A549 (cell line): ENCODE results near the gene FAM107A. TPM values are rescaled to one million over a fixed set of nuclear protein-coding genes. Genes with fewer than 3 reads are reported as not detected.

Source experiments
- ATAC-seq, 2 experiments: fragments of 200-7000 bp in 1 of 2; fragments of >200 bp in 1 of 2; cut with Nextera tagmentation in 1 of 2; cut with Tn5 transposase in 1 of 2; 3 replicates each; pipeline versions ENCODE4 v1.8.0 to v1.9.1; 2018 to 2020; ENCODE audit warnings: mild to moderate bottlenecking in 1 of 2, moderate library complexity in 1 of 2
- CTCF ChIA-PET: fragments of 300-600 bp; sonication (Branson Sonifier 250); formaldehyde crosslinking; extraction: SDS; loops from one replicate; lab custom pipeline; 2021; ENCODE audit warnings: antibody characterized with exemption, inconsistent platforms; lab: Yijun Ruan, JAX
- POLR2A ChIA-PET: fragments of 350-600 bp; formaldehyde crosslinking; extraction: SDS; loops from one replicate; lab custom pipeline; 2021; ENCODE audit warnings: antibody characterized with exemption, inconsistent platforms; lab: Yijun Ruan, JAX
- DNase-seq, 2 experiments: peaks; one replicate each; pipeline versions ENCODE4 v3.0.0 to v3.0.0-alpha.2; 2011 to 2016; ENCODE audit warnings: low read depth in 1 of 2, low spot score in 1 of 2
- FAIRE-seq: peaks from 2 replicates; lab custom pipeline; 2011; peaks lifted over from hg19 to GRCh38; lab: Jason Lieb, UNC
- H3K27ac ChIP-seq, 2 experiments: fragments of >200 bp; sonication (Bioruptor Twin); formaldehyde crosslinking; 3 replicates each; pipeline ENCODE4 v1.5.1; 2016 to 2017
- H3K4me1 ChIP-seq: fragments of >200 bp; sonication (Bioruptor Twin); formaldehyde crosslinking; 3 replicates; pipeline ENCODE4 v1.6.1; 2016
- H3K4me2 ChIP-seq: fragments of >200 bp; sonication (Bioruptor Twin); formaldehyde crosslinking; 3 replicates; pipeline ENCODE4 v1.6.1; 2016
- H3K4me3 ChIP-seq: fragments of >200 bp; sonication (Bioruptor Twin); formaldehyde crosslinking; 3 replicates; pipeline ENCODE4 v1.5.1; 2016
- H3K9me3 ChIP-seq: fragments of >200 bp; sonication (Bioruptor Twin); formaldehyde crosslinking; 3 replicates; pipeline ENCODE4 v1.6.1; 2016
- ATOH8 ChIP-seq: fragments of 250-450 bp; sonication (Bioruptor Pico); IDR thresholded peaks from 2 replicates; pipeline ENCODE4 v1.5.0; 2020; ENCODE audit warnings: low read depth, mild to moderate bottlenecking, moderate library complexity
- BHLHE40 ChIP-seq: IDR thresholded peaks from 2 replicates; pipeline ENCODE4 v1.6.1; 2012; ENCODE audit warnings: low read depth, low read length, inconsistent platforms
- CBX8 ChIP-seq: fragments of 200-600 bp; sonication (generic); IDR thresholded peaks from 2 replicates; pipeline ENCODE4 v1.6.1; 2016
- CHD2 ChIP-seq: fragments of 150-350 bp; IDR thresholded peaks from 2 replicates; pipeline ENCODE4 v1.6.1; 2014; ENCODE audit warnings: low read length; ENCODE audit not compliant: partially characterized antibody
- CHD4 ChIP-seq: fragments of 200-600 bp; sonication (generic); IDR thresholded peaks from 2 replicates; pipeline ENCODE4 v1.6.1; 2016; ENCODE audit warnings: antibody characterized with exemption, mild to moderate bottlenecking, borderline replicate concordance
- CTCF ChIP-seq: fragments of >200 bp; sonication (Bioruptor Twin); formaldehyde crosslinking; IDR thresholded peaks from 3 replicates; pipeline ENCODE4 v1.5.1; 2016
- E2F6 ChIP-seq: IDR thresholded peaks from 2 replicates; pipeline ENCODE4 v1.6.1; 2012; ENCODE audit warnings: low read depth, borderline replicate concordance
- ELK1 ChIP-seq: fragments of 150-350 bp; IDR thresholded peaks from 2 replicates; pipeline ENCODE4 v1.6.1; 2014; ENCODE audit warnings: low read depth, mild to moderate bottlenecking, low read length
- ESRRA ChIP-seq: fragments of 150-350 bp; IDR thresholded peaks from 2 replicates; pipeline ENCODE4 v1.6.1; 2014; ENCODE audit warnings: mild to moderate bottlenecking, low read length, borderline replicate concordance
- FOSB ChIP-seq: fragments of 250-450 bp; sonication (Bioruptor Pico); IDR thresholded peaks from 2 replicates; pipeline ENCODE4 v1.5.0; 2020; ENCODE audit warnings: mild to moderate bottlenecking, moderate library complexity
- FOXS1 ChIP-seq: fragments of 250-450 bp; sonication (Bioruptor Pico); IDR thresholded peaks from 2 replicates; pipeline ENCODE4 v1.5.0; 2020; ENCODE audit warnings: mild to moderate bottlenecking, moderate library complexity
- HOXB13 ChIP-seq: fragments of 250-450 bp; sonication (Bioruptor Pico); IDR thresholded peaks from 2 replicates; pipeline ENCODE4 v1.5.0; 2020; ENCODE audit warnings: low read depth, mild to moderate bottlenecking, moderate library complexity
- HOXB5 ChIP-seq: fragments of 250-450 bp; sonication (Bioruptor Pico); IDR thresholded peaks from 2 replicates; pipeline ENCODE4 v1.5.0; 2020; ENCODE audit warnings: mild to moderate bottlenecking, moderate library complexity
- JUNB ChIP-seq: fragments of >200 bp; sonication (Bioruptor Twin); formaldehyde crosslinking; IDR thresholded peaks from 2 replicates; pipeline ENCODE4 v1.6.1; 2016
- KDM5A ChIP-seq: fragments of 200-600 bp; sonication (generic); IDR thresholded peaks from 2 replicates; pipeline ENCODE4 v1.6.1; 2016; ENCODE audit warnings: antibody characterized with exemption, mild to moderate bottlenecking
- MAX ChIP-seq: IDR thresholded peaks from 2 replicates; pipeline ENCODE4 v1.6.1; 2012
- MAZ ChIP-seq: fragments of 150-350 bp; IDR thresholded peaks from 2 replicates; pipeline ENCODE4 v1.6.1; 2014; ENCODE audit warnings: antibody characterized with exemption, low read depth, low read length, borderline replicate concordance
- MYC ChIP-seq: IDR thresholded peaks from 2 replicates; pipeline ENCODE4 v1.6.1; 2012; ENCODE audit warnings: mild to moderate bottlenecking, inconsistent platforms, low read length, improper control_type of control experiment, borderline replicate concordance
- NFE2L2 ChIP-seq: fragments of 150-350 bp; conservative IDR thresholded peaks from 2 replicates; pipeline ENCODE4 v1.6.1; 2014; ENCODE audit warnings: low read length
- RAD21 ChIP-seq, 2 experiments: fragments of >200 bp in 1 of 2; sonication (Bioruptor Twin) in 1 of 2; formaldehyde crosslinking in 1 of 2; IDR thresholded peaks in 1 of 2; conservative IDR thresholded peaks in 1 of 2; 2 replicates in 1 of 2; 3 replicates in 1 of 2; pipeline ENCODE4 v1.6.1; 2012 to 2018; ENCODE audit warnings: inconsistent platforms in 1 of 2
- RFX5 ChIP-seq: fragments of 450-650 bp; IDR thresholded peaks from 2 replicates; pipeline ENCODE4 v1.7.1; 2014; ENCODE audit warnings: antibody characterized with exemption, mild to moderate bottlenecking, moderate library complexity
- SREBF2 ChIP-seq: fragments of 450-650 bp; IDR thresholded peaks from 2 replicates; pipeline ENCODE4 v1.6.1; 2014; ENCODE audit warnings: mild to moderate bottlenecking, moderate library complexity
- ZC3H11A ChIP-seq: fragments of 450-650 bp; IDR thresholded peaks from 2 replicates; pipeline ENCODE4 v1.6.1; 2014; ENCODE audit warnings: antibody characterized with exemption, mild to moderate bottlenecking
- ZFP36 ChIP-seq: fragments of 450-650 bp; IDR thresholded peaks from 2 replicates; pipeline ENCODE4 v1.6.1; 2014; ENCODE audit warnings: borderline replicate concordance; ENCODE audit not compliant: partially characterized antibody
- WGBS: methylation state at CpG from one replicate; pipeline ENCODE4 v1.1.6; 2017; ENCODE audit errors: missing lambda C conversion rate; 5-methylcytosine and 5-hydroxymethylcytosine counted together
- polyA plus RNA-seq, 4 experiments: library from polyadenylated mRNA; depleted of rRNA in 3 of 4; stranded (reverse); fragments of >200 nt; fragmentation: RNase III in 1 of 4; extraction: RNeasy Plus Mini Kit Qiagen cat#74134 plus additional on column Dnase treatment in 1 of 4; gene quantifications; 2 replicates in 3 of 4; 3 replicates in 1 of 4; pipeline ENCODE4 v1.2.3, GENCODE V29; 2011 to 2017

Gene FAM107A
- polyA plus RNA-seq, 2 of the 4 experiments (the other 2 are of a cell fraction): 0.04 TPM; not detected in 1

GRCh38 chr3:58586776-58587192, 9.6 kb upstream of the FAM107A start:
- no peaks in the 10 kb centered on the region for H3K9me3 ChIP-seq
- no peak for FAIRE-seq
- no peak overlapping the region for H3K4me3 ChIP-seq
- no peak overlapping the region for H3K4me2 ChIP-seq
- no peak overlapping the region for H3K27ac ChIP-seq
- CTCF ChIA-PET: interaction anchor here (0.7 to 2.3 kb wide), 3 partner anchors 19 to 43 kb away, joined by 3 to 9 read pairs (median 4); no protein-coding TSS in a partner anchor
- H3K4me1 ChIP-seq: 0 out of 3 replicates have a peak, but pooled peaks cover 5% of the 10 kb centered on the region
- ATAC-seq: no peak
- whole genome bisulfite sequencing: 85% methylated on average over 36 of the region's 44 CpGs
- TF ChIP-seq ZFP36 (no peak), CBX8 (no peak), CHD2 (no peak), RAD21 (conservative IDR thresholded peaks at IDR 0.05 in 1 of 2, IDR thresholded peaks at IDR 0.05 in 1 of 2) (no peak), ATOH8 (no peak), ELK1 (no peak), SREBF2 (no peak), JUNB (no peak)
- POLR2A ChIA-PET: no interaction called here
- no peak for DNase-seq

- 65% methylated on average over 7 of the region's 8 CpGs for WGBS
- no peak for FAIRE-seq
- TF ChIP-seq MAX (no peak), HOXB5 (CRISPR knock-in tag) (no peak), ZC3H11A (no peak), RAD21 (conservative IDR thresholded peaks at IDR 0.05 in 1 of 2, IDR thresholded peaks at IDR 0.05 in 1 of 2) (no peak), JUNB (no peak), FOSB (CRISPR knock-in tag) (no peak), ATOH8 (no peak), KDM5A (no peak), FOXS1 (CRISPR knock-in tag) (no peak), BHLHE40 (no peak)
- Histone ChIP-seq H3K4me1 (peaks cover 7% of the 10 kb centered on the region; the same call in 1 of the 3 replicates), H3K9me3 (no peaks in the 10 kb centered on the region), H3K4me2 (peak overlapping the region; percentile 97; the same call in 2 of the 3 replicates), H3K4me3 (no peak overlapping the region), H3K27ac (no peak overlapping the region)
- CTCF ChIA-PET: interaction anchor here (0.6 to 2.8 kb wide), 8 partner anchors 11 to 44 kb away, joined by 3 to 19 read pairs (median 4); no protein-coding TSS in a partner anchor
- DNase-seq: no peak
- POLR2A ChIA-PET: no interaction called here
- ATAC-seq: no peak
Measured at GRCh38 chr3:58585994-58586393, 8.8 kb upstream of the FAM107A start.

GRCh38 chr3:58585005-58585786, 8.0 kb upstream of the FAM107A start:
- peak; percentile 66 to 91 for DNase-seq
- ChIA-PET CTCF (interaction anchor here (0.6 to 2.8 kb wide), 10 partner anchors 10 to 45 kb away, joined by 3 to 19 read pairs (median 4); no protein-coding TSS in a partner anchor), POLR2A (no interaction called here)
- peak; percentile 95 to 99 for ATAC-seq
- Histone ChIP-seq H3K4me2 (peak overlapping the region; percentile 97), H3K4me3 (peak overlapping the region; percentile 68), H3K9me3 (no peaks in the 10 kb centered on the region), H3K27ac (peak overlapping the region; percentile 63 to 85; a peak in 5 of 6 replicates), H3K4me1 (peaks cover 11% of the 10 kb centered on the region; the same call in 1 of the 3 replicates)
- no peak for FAIRE-seq
- 4% methylated on average over 18 of the region's 46 CpGs for WGBS
- TF ChIP-seq CTCF (peak; percentile 31; the same call in 2 of the 3 replicates), MYC (no peak), CHD2 (no peak), HOXB13 (CRISPR knock-in tag) (no peak), E2F6 (peak; percentile 70), RAD21 (conservative IDR thresholded peaks at IDR 0.05 in 1 of 2, IDR thresholded peaks at IDR 0.05 in 1 of 2) (peak in 1 of 2 experiments; percentile 17; a peak in 2 of 5 replicates), CHD4 (no peak), ATOH8 (no peak), MAZ (no peak), RFX5 (no peak), ESRRA (no peak), KDM5A (no peak), FOSB (CRISPR knock-in tag) (no peak), NFE2L2 (no peak), BHLHE40 (no peak)
